GM19351 (cell line): ENCODE data around the gene GAST.
"Not testable (repeated sequence)": the region's sequence is repeated elsewhere in the genome, so short reads cannot be mapped to it uniquely, and the experiment has no call there.

Experiments used
- ATAC-seq: cut with Tn5 transposase; IDR thresholded peaks from one replicate; pipeline ENCODE4 v1.9.1; 2021; ENCODE audit warnings: mild to moderate bottlenecking, moderate library complexity; ENCODE audit not compliant: unreplicated experiment

The GAST gene

DNA sequence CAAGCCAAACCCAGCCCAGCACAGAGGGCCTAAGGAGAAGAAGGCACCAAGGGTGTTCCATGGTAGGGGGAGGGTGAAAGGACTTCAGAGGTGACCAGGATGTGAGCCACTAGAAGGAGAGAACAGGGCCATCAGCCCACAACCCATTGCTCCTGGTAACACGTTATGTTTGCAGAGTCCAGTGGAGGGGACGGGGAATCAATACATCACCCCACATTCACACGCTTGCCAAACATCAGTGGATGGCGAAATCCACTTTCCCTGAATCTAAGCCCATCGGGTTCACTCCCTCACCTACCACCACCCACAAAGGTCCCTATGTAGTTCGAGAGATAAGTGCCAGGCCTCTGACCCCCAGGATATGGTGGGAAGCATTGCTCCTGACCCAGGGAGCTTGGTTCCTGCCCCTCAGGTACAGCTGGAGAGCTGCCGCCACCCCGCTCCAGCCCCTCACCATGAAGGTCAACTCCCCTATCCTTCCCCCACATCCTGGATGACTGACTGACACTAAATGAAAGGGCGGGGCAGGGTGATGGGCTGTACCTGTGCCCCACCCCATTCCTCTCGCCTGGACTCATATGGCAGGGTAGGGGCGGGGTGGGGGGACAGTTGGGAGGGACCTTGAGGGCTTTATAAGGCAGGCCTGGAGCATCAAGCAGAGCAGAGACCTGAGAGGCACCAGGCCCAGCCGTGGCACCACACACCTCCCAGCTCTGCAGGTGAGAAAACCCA is at the start of gene GAST:
Gene GAST, plus strand, starts transcription at position 663 of the 732 bp plus-strand sequence. CDS start 3,106 bp downstream, outside the sequence.
- ATAC-seq: no peak

DNA sequence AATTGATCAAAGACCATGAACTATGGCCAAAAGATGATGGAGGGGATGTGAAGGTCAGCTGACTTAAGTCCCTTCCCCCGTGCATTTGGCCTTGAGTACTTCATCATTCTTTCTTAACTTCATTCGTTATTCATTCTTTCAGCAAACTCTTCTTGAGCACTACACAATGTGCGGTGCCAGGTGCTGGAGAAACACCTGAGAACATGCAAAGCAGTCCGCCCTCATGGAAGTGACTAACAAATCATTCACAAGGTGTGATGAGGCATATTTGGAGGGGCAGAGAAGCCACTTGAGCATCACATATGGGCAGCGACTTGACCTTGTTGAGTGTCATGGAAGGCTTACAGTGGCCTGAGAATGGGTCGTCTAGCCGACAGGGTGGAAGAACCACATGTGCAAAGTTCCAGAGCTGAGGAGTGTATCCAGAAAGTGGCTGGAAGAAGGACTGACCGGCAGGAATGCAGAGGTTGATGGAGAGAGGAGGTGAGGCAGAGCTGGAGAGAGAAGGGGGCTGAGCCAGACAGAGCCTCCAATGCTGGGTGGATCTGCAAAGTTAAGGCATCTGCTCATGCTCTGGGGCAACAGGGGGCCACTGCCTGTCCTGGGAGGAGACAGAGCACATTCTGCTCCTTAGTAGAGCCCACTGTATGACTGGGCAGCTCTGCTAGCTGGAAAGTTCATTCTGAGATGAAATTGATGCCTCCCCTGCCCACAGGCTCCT is 48.5 kb upstream of the GAST start:
- no peak for ATAC-seq

- ATAC-seq: no peak
Measured at GRCh38 chr17:41664172-41664457, 48.0 kb upstream of the GAST start.

DNA sequence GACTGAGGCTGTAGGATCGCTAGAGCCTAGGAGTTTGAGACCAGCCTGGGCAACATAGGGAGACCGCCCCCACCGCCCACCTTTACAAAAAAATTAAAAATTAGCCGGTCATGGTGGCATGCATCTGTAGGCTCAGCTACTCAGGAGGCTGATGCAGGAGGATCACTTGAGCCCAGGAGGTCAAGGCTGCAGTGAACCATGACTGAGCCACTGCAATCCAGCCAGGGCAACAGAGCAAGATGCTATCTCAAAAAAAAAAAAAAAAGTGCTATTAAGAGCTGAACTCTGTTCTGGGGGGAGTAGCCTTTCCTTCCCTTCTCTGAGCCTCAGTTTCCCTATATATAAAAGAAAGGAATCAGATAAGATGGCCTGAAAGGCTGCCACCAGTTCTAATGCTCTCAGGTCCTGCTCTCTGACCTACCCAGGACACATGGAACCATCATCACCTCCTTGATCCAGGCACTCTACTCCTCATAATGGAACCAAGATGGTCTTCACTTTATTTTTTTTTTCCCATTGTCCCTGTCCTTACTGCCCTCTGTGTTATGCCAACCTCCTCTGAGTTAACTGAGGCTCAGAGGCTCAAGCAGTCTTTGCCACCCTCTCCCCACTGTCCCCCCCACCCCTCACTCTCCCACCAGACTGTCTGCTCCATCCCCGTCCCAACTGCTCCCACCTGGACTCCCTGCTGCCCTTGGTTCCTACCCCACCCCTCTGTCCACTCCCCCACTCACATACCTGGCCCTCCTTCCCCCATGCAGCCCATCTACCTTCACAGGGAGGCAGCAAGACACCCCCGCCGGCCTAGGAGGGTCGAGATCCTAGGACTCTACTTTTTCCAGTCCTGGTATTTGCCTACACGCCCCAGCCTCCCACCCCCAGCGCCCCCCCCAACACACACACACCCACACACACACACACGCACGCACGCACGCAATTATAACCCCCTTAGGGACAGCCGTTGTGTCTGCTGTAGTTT is 47.3 kb upstream of the GAST start:
- ATAC-seq: no peak

DNA sequence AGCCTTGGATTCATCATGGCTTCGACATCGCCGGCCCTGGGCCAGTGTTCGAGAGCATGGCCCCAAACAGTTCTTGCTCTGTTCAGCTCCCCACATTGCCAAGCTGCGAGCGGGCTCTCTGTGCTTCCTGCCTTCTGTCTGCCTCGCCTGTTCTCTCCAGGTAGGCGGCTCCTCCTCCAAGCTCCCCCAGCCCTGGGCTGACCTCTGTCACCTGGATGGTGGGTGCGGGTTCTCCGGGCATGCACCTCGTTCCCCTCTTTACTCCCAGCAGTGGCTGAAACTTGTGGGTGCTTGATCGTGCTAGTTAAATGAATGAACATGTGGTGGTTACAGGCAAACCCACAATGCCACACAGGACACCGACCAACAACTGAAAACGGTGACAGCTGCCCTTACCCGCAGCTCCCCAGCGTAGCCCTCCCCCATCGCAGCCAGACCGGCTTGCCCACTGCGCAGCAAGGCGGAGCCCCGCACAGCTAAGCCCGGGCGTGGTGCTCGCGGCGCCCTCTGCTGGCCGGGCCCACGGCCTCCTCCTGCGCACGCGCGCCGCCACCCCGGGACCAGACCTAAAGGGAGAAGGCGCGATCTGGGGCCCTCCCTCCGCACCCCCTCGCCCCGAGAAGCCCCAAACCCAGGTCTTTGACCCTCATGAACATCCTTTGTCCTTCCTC is 46.4 kb upstream of the GAST start:
- ATAC-seq: peak; percentile 57

DNA sequence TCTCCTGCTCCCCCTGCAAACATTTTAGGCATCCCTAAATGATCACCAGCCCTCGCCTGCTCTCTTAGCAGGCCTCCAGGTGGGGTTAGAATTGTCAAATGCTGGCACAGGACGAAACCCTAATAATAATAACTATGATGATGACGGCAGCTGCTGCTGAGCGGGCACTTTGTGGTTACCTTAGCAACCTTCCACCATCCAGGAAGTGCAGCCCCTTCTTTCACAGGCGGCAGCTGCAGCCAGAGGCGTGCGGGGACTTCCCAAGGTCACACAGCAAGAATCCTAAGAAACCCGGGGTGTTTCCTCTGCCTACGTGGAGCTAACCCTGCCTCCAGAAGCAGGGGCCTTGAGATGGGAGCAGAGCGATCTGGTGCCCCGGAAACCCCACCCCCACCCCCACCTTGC is 45.9 kb upstream of the GAST start:
- ATAC-seq: peak; percentile 32

- ATAC-seq: peak; percentile 42
Measured at GRCh38 chr17:41666708-41667279, 45.3 kb upstream of the GAST start.

DNA sequence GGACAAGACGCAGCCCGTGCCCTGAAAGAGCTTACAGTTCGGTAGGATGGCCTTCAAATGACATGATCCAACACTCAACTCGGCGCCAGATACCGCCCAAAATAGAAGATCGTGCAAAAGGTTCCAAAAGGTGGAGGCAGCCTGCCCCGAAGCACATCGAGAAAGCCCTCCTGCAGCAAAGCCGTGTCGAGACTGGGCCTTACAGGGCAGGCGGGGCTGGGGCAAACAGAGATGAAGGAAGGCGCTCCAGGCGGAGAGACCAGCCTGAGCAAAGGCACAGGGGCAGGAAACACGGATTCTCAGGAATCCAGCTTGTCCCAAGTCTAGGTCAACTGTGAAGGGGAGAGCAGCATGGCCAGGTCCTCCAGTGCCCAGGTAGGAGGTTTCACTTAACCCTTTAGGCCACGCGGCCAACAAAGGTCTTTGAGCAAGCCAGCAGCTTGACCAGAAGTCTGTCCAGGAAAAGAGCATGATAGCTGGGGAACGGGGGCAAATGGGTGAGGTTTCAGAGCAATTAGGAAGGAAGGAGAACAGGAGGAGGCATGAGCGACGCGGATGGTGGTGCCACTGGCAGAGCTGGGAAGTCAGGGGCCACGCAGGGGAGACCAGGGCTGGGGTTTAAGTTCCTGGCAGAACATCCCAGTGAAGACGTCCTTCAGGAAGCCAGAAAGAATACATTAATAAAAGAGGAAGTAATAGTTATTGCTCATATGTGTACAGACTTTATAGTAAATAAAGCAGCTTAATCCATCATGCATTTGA is 44.7 kb upstream of the GAST start:
- ATAC-seq: no peak

GRCh38 chr17:41672153-41672552 is 40.0 kb upstream of the GAST start:
- ATAC-seq: no peak

DNA sequence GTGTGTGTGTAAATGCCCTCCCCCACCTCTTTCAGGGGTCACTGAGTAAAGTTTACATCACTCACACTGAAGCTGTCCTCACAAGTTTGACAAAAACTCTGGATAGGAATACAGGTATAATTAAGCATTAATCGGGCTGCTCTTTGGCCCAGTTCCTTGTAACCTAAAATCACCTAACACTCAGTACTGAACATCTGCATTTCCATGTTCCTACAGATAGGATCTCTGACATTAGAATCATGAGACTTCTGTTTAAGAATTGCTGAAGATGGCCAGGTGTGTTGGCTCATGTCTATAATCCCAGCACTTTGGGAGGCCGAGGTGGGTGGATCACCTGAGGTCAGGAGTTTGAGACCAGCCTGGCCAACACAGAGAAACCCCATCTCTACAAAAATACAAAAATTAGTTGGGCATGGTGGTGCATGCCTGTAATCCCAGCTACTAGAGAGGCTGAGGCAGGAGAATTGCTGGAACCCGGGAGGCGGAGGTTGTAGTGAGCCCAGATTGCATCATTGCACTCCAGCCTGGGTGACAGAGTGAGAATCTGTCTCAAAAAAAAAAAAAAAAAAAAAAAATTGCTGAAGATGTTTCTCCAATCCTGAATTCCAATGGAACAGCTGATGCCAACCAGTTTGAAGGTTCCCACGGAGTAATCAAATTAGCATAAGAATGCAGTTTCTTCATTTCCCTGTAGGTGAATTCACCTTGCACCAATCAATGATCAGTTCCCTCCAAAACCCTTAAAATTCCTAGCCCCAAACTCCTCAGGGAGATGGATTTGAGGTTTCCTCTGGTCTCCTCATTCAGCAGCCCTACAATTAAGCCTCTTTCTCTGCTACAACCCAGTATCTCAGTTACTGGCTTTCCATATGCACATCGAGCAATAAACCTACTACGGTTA is 36.7 kb upstream of the GAST start:
- ATAC-seq: not testable (repeated sequence)

DNA sequence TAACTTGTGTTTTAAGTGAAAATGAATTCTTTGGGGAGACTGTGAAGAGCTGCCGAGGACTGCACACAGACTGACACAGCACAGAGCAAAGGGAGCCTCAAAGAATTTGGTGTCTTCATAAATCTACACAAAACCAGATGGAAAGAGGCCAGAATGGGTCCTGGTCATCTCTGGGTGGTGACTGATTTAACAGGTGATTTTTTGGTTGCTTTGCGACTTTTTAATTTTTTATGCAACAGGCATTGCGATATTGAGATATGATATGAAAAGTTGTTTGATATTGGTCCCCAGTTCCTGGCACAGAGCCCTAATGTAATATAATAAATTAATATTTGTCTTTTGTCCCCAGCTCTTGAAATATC is 36.1 kb upstream of the GAST start:
- ATAC-seq: no peak

GRCh38 chr17:41678411-41678906 is 33.7 kb upstream of the GAST start:
- peak; percentile 39 for ATAC-seq

- ATAC-seq: peak; percentile 64
Measured at GRCh38 chr17:41678907-41679739, 33.0 kb upstream of the GAST start.

DNA sequence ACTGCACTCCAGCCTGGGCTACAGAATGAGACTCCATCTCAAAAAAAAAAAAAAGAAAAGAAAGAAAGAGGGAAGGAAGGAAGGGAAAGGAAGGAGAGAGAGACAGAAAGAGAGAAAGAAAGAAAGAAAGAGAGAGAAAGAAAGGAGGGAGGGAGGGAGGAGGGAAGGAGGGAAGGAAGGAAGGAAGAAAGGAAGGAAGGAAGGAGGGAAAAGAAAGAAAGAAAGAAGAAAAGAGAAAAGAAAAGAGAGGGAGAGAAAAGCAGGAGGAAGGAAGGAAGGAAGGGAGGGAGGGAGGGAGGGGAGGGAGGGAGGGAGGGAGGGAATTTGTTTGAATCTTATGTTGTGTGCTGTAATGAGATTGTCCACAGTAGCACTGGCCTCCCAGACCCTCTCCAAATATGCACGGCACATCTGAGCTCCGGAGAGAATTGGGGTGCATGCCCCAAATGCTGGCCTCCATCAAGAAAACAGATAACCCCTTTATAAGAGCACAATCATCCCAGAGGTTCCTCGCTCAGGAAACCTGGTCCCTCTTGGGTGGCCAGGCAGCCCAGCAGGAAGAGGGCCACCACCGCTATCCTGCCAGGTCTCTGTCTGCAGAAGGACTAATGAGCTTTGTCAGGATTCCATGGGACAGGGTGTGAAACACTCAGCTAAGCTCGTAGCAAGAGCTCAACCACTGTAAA is 32.2 kb upstream of the GAST start:
- no peak for ATAC-seq

GRCh38 chr17:41680426-41681040 is 31.6 kb upstream of the GAST start:
- ATAC-seq: no peak

DNA sequence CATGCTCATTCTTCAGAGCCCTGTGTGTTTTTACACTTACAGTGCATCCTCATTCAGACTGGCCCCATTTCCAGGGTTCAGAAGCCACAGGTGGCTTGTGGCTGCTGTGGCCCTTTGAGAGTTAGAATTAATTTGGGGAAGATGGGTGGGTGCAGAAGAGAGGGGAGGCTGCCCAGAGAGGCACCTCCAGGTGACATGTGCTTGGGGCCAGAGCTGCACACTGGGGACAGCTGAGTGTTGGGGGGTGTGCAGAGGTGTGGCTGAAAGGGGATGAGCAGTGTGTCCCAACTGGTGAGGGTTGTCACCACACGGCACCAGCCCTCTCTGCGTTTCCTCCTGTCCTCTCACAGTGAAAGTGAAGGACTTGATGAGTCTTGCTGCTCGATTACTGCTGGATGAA is 30.4 kb upstream of the GAST start:
- no peak for ATAC-seq

- no peak for ATAC-seq
Measured at GRCh38 chr17:41682631-41683030, 29.5 kb upstream of the GAST start.
